Astrocyte (in vitro differentiated cells and primary cell): Measurements from ENCODE around the gene ALDH3B2. TPM values are rescaled to one million over a fixed set of nuclear protein-coding genes. Genes with fewer than 3 reads are reported as not detected.

Source experiments
- DNase-seq: peaks from one replicate; pipeline ENCODE4 v3.0.0-alpha.2; 2010; ENCODE audit warnings: low read depth
- FAIRE-seq: peaks from 2 replicates; lab custom pipeline; 2011; peaks lifted over from hg19 to GRCh38; lab: Jason Lieb, UNC
- H2AFZ ChIP-seq: 2 replicates; pipeline ENCODE4 v1.6.0; 2012; ENCODE audit warnings: low read depth, low read length, inconsistent platforms
- H3K27ac ChIP-seq: 2 replicates; pipeline ENCODE4 v1.5.1; 2011; ENCODE audit warnings: low read depth, low read length, inconsistent platforms
- H3K27me3 ChIP-seq: 2 replicates; pipeline ENCODE4 v1.6.0; 2011; ENCODE audit warnings: low read length, inconsistent platforms; ENCODE audit not compliant: insufficient read depth
- H3K36me3 ChIP-seq: 2 replicates; pipeline ENCODE4 v1.5.1; 2011; ENCODE audit warnings: low read length, inconsistent platforms; ENCODE audit not compliant: insufficient read depth
- H3K4me1 ChIP-seq: 2 replicates; pipeline ENCODE4 v1.5.1; 2011; ENCODE audit warnings: low read length, inconsistent platforms; ENCODE audit not compliant: insufficient read depth
- H3K4me2 ChIP-seq: 2 replicates; pipeline ENCODE4 v1.6.0; 2012; ENCODE audit warnings: low read length, inconsistent platforms
- H3K4me3 ChIP-seq: 2 replicates; pipeline ENCODE4 v1.5.1; 2011; ENCODE audit warnings: low read depth, mild to moderate bottlenecking, low read length, inconsistent platforms; ENCODE audit not compliant: insufficient read depth
- H3K79me2 ChIP-seq: 2 replicates; pipeline ENCODE4 v1.6.0; 2012; ENCODE audit warnings: mild to moderate bottlenecking, low read length, inconsistent platforms; ENCODE audit not compliant: insufficient read depth
- H3K9ac ChIP-seq: 2 replicates; pipeline ENCODE4 v1.6.0; 2012; ENCODE audit warnings: mild to moderate bottlenecking, low read length, inconsistent platforms
- H3K9me3 ChIP-seq: 2 replicates; pipeline ENCODE4 v1.5.1; 2012; ENCODE audit warnings: low read depth, mild to moderate bottlenecking, low read length, inconsistent platforms; ENCODE audit not compliant: insufficient read depth
- H4K20me1 ChIP-seq: 2 replicates; pipeline ENCODE4 v1.6.0; 2012; ENCODE audit warnings: low read length, inconsistent platforms; ENCODE audit not compliant: insufficient read depth
- H3K27ac Mint-ChIP-seq: one replicate; pipeline ENCODE4 v1.8.0; 2021; ENCODE audit warnings: mild to moderate bottlenecking, mixed read lengths; ENCODE audit not compliant: unreplicated experiment
- H3K27me3 Mint-ChIP-seq: one replicate; pipeline ENCODE4 v1.8.0; 2021; ENCODE audit warnings: low read depth, mixed read lengths; ENCODE audit not compliant: unreplicated experiment
- H3K36me3 Mint-ChIP-seq: one replicate; pipeline ENCODE4 v1.8.0; 2021; ENCODE audit warnings: low read depth, mixed read lengths; ENCODE audit not compliant: unreplicated experiment
- H3K4me1 Mint-ChIP-seq: one replicate; pipeline ENCODE4 v1.8.0; 2021; ENCODE audit warnings: low read depth, mixed read lengths; ENCODE audit not compliant: unreplicated experiment
- H3K4me3 Mint-ChIP-seq: one replicate; pipeline ENCODE4 v1.8.0; 2021; ENCODE audit warnings: mild to moderate bottlenecking, moderate library complexity, mixed read lengths; ENCODE audit not compliant: unreplicated experiment
- H3K9me3 Mint-ChIP-seq: one replicate; pipeline ENCODE4 v1.8.0; 2021; ENCODE audit warnings: mild to moderate bottlenecking, mixed read lengths; ENCODE audit not compliant: unreplicated experiment
- CTCF ChIP-seq: IDR thresholded peaks from 2 replicates; pipeline ENCODE4 v1.5.1; 2011; ENCODE audit warnings: low read depth, mild to moderate bottlenecking, inconsistent platforms, low read length, moderate library complexity; ENCODE audit not compliant: insufficient read depth
- EZH2 ChIP-seq: IDR thresholded peaks from 2 replicates; pipeline ENCODE4 v1.6.1; 2012; ENCODE audit warnings: mild to moderate bottlenecking, low read length, inconsistent platforms; ENCODE audit not compliant: insufficient read depth
- total RNA-seq: library from RNA; stranded (reverse); gene quantifications from 2 replicates; pipeline ENCODE4 v1.2.1, GENCODE V29; 2021

Gene ALDH3B2
- total RNA-seq, 1 donor from 2014 or later, result not detected

DNA sequence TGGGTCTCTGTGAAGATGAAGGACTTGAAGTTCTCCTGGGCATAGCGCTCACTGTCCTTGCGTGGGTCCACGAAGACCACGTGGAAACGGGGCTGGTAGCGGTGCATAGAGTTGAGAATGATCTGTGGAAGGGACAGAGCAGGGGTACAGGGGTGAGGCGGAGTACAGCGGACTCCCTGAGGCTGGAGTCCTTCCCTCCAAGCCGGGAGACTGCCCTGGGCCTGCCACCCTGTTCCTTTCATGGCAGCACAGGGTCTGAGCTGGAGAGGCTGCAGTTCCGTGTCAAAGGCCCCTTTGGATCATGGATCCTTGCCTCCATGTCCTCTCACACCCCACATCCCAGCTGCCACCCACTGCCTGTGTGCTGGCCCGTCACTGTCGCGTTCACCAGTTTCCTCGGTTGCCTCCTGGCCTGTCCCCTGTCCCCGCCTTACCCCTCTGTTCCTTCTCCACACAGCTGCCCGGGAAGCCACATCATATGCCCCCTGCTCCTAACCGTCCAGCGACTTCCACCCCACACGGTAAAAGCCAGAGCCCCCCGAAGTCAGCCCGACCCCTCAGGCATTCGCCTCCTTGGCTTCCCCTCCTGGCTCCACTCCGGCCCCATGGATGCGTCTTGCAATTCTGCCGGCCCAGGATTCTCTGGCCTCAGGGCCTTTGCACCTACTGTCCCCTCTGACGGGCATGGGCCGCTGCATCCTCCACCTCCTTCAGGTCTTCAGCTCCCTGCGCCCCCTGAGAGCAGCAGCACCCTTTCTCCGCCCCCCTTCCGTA is 41.3 kb downstream of the ALDH3B2 start:
- TF ChIP-seq EZH2, result no peak
- no peak for TF ChIP-seq CTCF
- Histone ChIP-seq H3K4me1 (peaks cover 8% of the 10 kb centered on the region), H3K27ac (no peak overlapping the region), H3K9me3 (no peaks in the 10 kb centered on the region), H2AFZ (no peak overlapping the region), H4K20me1 (no peaks in the 10 kb centered on the region), H3K36me3 (no peaks in the 10 kb centered on the region), H3K27me3 (no peaks in the 10 kb centered on the region), H3K4me3 (no peak overlapping the region), H3K79me2 (no peaks in the 10 kb centered on the region), H3K4me2 (no peak overlapping the region), H3K9ac (no peak overlapping the region)
- FAIRE-seq (no peak), DNase-seq (no peak)
- Mint-ChIP-seq H3K27me3 (peaks cover 8% of the 10 kb centered on the region), H3K27ac (peak overlapping the region; percentile 18), H3K4me3 (no peak overlapping the region), H3K4me1 (no peaks in the 10 kb centered on the region), H3K36me3 (no peaks in the 10 kb centered on the region), H3K9me3 (peaks cover 2% of the 10 kb centered on the region)

DNA sequence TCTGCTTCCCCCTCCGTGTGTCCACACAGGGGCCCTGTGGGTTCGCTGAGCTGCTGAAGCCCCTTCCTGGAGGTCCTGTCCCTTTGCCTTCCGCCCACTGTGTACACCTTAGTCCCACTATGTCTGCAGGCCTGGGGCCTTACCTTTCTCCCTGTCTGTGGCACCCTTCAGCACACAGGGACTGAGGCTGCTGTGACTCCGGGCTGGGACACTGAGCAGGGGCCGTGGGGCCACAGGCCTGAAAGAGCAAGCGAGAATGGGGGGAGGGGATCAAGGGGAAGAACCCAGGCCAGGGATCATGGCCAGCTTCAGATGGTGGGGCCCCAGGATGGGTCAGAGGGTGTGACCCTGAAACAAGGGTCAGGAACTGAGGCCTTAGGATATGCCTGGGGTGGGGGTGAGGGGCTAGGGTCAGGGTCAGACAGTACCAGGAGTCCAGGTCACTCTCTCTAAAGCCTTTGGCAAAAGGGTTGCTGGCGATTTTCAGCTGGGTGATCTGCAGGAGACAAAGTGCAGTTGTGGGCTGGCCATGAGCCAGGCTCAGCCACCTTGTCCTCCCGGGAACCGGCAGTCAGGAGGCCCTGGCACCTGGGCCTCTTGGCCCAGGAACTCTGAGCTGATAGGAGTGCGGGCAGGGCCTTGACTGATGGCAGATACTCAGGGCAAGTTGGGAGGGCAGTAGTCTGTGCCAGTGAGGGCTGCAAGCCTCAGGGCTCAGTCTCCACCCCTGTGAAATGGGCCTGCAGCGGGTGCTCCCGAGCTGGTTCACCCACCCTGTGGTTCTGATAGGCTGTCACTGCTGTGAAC is 42.0 kb downstream of the ALDH3B2 start:
- Histone ChIP-seq H3K9ac (no peak overlapping the region), H3K4me3 (no peak overlapping the region), H3K9me3 (no peaks in the 10 kb centered on the region), H3K79me2 (no peaks in the 10 kb centered on the region), H3K27ac (no peak overlapping the region), H2AFZ (no peak overlapping the region), H4K20me1 (no peaks in the 10 kb centered on the region), H3K36me3 (no peaks in the 10 kb centered on the region), H3K4me1 (peaks cover 8% of the 10 kb centered on the region), H3K4me2 (no peak overlapping the region), H3K27me3 (no peaks in the 10 kb centered on the region)
- no peak for TF ChIP-seq CTCF
- H3K36me3 Mint-ChIP-seq, result no peaks in the 10 kb centered on the region
- FAIRE-seq (no peak), DNase-seq (no peak)
- no peak overlapping the region for H3K4me3 Mint-ChIP-seq
- H3K9me3 Mint-ChIP-seq, result peaks cover 2% of the 10 kb centered on the region
- H3K4me1 Mint-ChIP-seq, result no peaks in the 10 kb centered on the region
- H3K27me3 Mint-ChIP-seq, result peaks cover 8% of the 10 kb centered on the region
- H3K27ac Mint-ChIP-seq, result no peak overlapping the region

GRCh38 chr11:67631853-67632174 is 42.6 kb downstream of the ALDH3B2 start:
- no peak overlapping the region for H3K4me3 ChIP-seq
- Mint-ChIP-seq H3K27me3 (peaks cover 8% of the 10 kb centered on the region), H3K27ac (no peak overlapping the region), H3K4me3 (peak overlapping the region; percentile 75), H3K9me3 (no peaks in the 10 kb centered on the region), H3K4me1 (no peaks in the 10 kb centered on the region), H3K36me3 (peaks cover under 1% of the 10 kb centered on the region)
- H3K27me3 ChIP-seq, result no peaks in the 10 kb centered on the region
- no peaks in the 10 kb centered on the region for H3K36me3 ChIP-seq
- FAIRE-seq (no peak), DNase-seq (no peak)
- no peaks in the 10 kb centered on the region for H3K79me2 ChIP-seq
- no peak overlapping the region for H3K4me2 ChIP-seq
- no peak overlapping the region for H2AFZ ChIP-seq
- no peaks in the 10 kb centered on the region for H4K20me1 ChIP-seq
- no peak overlapping the region for H3K9ac ChIP-seq
- TF ChIP-seq CTCF (no peak), EZH2 (no peak)
- peaks cover 8% of the 10 kb centered on the region for H3K4me1 ChIP-seq
- H3K27ac ChIP-seq, result no peak overlapping the region
- no peaks in the 10 kb centered on the region for H3K9me3 ChIP-seq
